ENCODE results near the gene SMC4.
"Not testable (repeated sequence)": the region's sequence is repeated elsewhere in the genome, so short reads cannot be mapped to it uniquely, and the experiment has no call there.

SMC4 gene

GRCh38 chr3:160446522-160447056 lies 47.1 kb downstream of the SMC4 start:
- Histone ChIP-seq H3K4me3 (no peak overlapping the region), H3K27ac (no peak overlapping the region)
- DNase-seq (ENCODE audit: low spot score) = no peak
- TF ChIP-seq CTCF (IDR thresholded peaks at IDR 0.05) = no peak

- DNase-seq (ENCODE audit: low spot score) = no peak
- TF ChIP-seq CTCF (IDR thresholded peaks at IDR 0.05) = no peak
- H3K27ac ChIP-seq = no peak overlapping the region
- no peak overlapping the region for H3K4me3 ChIP-seq
Measured at GRCh38 chr3:160447544-160447943, 48.1 kb downstream of the SMC4 start.

- peak; percentile 77 for DNase-seq (ENCODE audit: low spot score)
- peak overlapping the region in 1 of 2 donors; percentile 79 for H3K27ac ChIP-seq
- peak overlapping the region; percentile 77 for H3K4me3 ChIP-seq
- TF ChIP-seq CTCF (IDR thresholded peaks at IDR 0.05) = no peak
Measured at GRCh38 chr3:160448845-160449635, 49.6 kb downstream of the SMC4 start.

GRCh38 chr3:160449636-160450598 lies 50.5 kb downstream of the SMC4 start, which contains the start of gene TRIM59:
Gene TRIM59, minus strand, starts transcription at chr3:160449786. Its CDS starts 10,603 bp downstream, at chr3:160439183.
- peak; percentile 89 for DNase-seq (ENCODE audit: low spot score)
- TF ChIP-seq CTCF (IDR thresholded peaks at IDR 0.05) = no peak
- peak within 1 kb of the TSS; percentile 77 for H3K4me3 ChIP-seq
- peak within 1 kb of the TSS in 1 of 2 donors; percentile 79 for H3K27ac ChIP-seq

GRCh38 chr3:160450846-160451245 lies 51.4 kb downstream of the SMC4 start:
- no peak overlapping the region for H3K27ac ChIP-seq
- no peak for DNase-seq (ENCODE audit: low spot score)

GRCh38 chr3:160451602-160452001 lies 52.2 kb downstream of the SMC4 start:
- Histone ChIP-seq H3K4me3 (no peak overlapping the region), H3K27ac (no peak overlapping the region)
- no peak for TF ChIP-seq CTCF (IDR thresholded peaks at IDR 0.05)
- no peak for DNase-seq (ENCODE audit: low spot score)

More at GRCh38 chr3:160450846-160451245, 51.4 kb downstream of the SMC4 start:
- TF ChIP-seq CTCF (IDR thresholded peaks at IDR 0.05) = no peak
- no peak overlapping the region for H3K4me3 ChIP-seq

GRCh38 chr3:160452251-160452650 lies 52.8 kb downstream of the SMC4 start:
- not testable (repeated sequence) for H3K4me3 ChIP-seq; H3K27ac ChIP-seq; DNase-seq (ENCODE audit: low spot score)
